ENCODE results near the gene BHMT.

The BHMT gene

GRCh38 chr5:79181419-79182022 lies 69.9 kb downstream of the BHMT start:
- DNase-seq: peak; percentile 28

All from fibroblast of upper back skin (primary cell).